ENCODE results near the gene KIF1C.
A peak's percentile ranks its signal among the peaks of the same experiment; 100 is the strongest.
"Not testable (repeated sequence)": the region's sequence is repeated elsewhere in the genome, so short reads cannot be mapped to it uniquely, and the experiment has no call there.

The KIF1C gene

GRCh38 chr17:5002121-5002788 lies 4.5 kb downstream of the KIF1C start:
- no peak for DNase-seq (ENCODE audit: low spot score)

DNA sequence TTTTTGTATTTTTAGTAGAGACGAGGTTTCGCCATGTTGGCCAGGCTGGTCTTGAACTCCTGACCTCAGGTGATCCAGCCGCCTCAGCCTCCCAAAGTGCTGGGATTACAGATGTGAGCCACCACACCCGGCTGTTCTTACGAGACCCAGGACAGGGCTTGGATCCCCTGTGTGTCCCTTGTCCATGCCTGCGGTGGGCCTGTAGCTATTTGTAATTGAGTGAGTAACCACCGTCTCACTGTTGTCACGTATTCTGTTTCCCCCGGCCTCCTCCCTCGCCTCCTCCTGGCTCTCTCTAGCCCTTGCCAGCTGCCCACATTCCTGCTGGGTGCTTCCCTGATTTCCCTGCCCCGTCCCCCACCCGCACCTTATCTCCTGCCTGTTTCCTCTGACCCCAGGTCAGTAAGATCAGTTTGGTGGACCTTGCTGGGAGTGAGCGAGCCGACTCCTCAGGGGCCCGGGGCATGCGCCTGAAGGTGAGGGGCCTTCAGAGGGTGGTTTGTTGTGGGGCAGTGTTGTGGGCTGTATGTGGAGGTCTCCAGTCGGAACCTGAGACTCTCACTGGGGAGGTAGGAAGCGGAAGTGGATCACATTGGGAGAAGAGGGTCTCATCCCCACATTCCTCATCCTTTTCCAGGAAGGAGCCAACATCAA lies 5.6 kb downstream of the KIF1C start:
- no peak for DNase-seq (ENCODE audit: low spot score)

- DNase-seq (ENCODE audit: low spot score), result peak; percentile 65
Measured at GRCh38 chr17:5011928-5012327, 14.2 kb downstream of the KIF1C start.

- DNase-seq (ENCODE audit: low spot score), result no peak
Measured at GRCh38 chr17:5014357-5014756, 16.6 kb downstream of the KIF1C start.

DNA sequence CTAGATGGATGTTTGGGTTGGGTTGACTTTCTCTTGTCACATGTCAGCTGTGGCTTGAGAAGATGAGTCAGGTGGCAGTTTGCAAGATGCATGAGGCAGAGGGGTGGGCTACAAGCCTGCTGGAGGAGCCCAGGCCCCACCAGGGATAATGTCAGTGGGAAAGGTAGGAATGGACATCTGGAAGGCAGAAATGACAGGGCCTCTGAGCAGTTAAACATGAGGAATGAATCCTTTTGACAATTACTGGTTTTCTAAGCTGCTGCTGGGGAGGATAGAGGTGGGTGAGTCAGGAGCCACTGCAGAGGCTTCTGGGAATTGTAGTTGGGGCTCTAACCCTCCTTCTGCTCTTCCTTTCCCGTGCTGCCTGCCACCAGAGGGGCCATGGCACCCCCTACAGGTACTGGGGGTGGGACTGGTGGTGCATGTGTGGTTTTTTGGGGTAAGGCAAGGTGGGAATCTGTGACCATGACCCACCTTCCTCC lies 21.8 kb downstream of the KIF1C start:
- peak; percentile 52 for DNase-seq (ENCODE audit: low spot score)

DNA sequence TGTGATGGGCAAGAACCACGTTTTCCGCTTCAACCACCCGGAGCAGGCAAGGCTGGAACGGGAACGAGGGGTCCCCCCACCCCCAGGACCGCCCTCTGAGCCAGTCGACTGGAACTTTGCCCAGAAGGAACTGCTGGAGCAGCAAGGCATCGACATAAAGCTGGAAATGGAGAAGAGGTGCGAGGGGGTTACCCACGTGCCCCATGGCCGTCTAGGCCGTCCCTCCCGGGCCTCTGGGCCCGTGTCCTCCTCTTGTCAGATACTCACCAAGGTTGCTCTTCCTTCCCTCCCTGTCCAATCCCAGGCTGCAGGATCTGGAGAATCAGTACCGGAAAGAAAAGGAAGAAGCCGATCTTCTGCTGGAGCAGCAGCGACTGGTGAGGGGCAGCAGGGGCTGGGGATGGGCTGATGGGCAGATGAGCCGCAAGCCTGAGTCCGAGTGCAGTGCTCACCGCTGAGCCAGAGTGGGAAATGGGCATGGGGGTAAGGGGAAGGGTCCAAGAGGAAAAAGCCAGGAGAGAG lies 22.8 kb downstream of the KIF1C start:
- no peak for DNase-seq (ENCODE audit: low spot score)

DNA sequence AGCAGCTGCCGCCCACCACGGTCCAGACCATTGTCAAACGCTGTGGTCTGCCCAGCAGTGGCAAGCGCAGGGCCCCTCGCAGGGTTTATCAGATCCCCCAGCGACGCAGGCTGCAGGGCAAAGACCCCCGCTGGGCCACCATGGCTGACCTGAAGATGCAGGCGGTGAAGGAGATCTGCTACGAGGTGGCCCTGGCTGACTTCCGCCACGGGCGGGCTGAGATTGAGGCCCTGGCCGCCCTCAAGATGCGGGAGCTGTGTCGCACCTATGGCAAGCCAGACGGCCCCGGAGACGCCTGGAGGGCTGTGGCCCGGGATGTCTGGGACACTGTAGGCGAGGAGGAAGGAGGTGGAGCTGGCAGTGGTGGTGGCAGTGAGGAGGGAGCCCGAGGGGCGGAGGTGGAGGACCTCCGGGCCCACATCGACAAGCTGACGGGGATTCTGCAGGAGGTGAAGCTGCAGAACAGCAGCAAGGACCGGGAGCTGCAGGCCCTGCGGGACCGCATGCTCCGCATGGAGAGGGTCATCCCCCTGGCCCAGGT lies 24.5 kb downstream of the KIF1C start:
- no peak for DNase-seq (ENCODE audit: low spot score)

- no peak for DNase-seq (ENCODE audit: low spot score)
Measured at GRCh38 chr17:5023588-5024147, 25.9 kb downstream of the KIF1C start.

- DNase-seq (ENCODE audit: low spot score), result no peak
Measured at GRCh38 chr17:5024604-5025003, 26.9 kb downstream of the KIF1C start.

GRCh38 chr17:5027299-5027698 lies 29.5 kb downstream of the KIF1C start:
- no peak for DNase-seq (ENCODE audit: low spot score)

DNA sequence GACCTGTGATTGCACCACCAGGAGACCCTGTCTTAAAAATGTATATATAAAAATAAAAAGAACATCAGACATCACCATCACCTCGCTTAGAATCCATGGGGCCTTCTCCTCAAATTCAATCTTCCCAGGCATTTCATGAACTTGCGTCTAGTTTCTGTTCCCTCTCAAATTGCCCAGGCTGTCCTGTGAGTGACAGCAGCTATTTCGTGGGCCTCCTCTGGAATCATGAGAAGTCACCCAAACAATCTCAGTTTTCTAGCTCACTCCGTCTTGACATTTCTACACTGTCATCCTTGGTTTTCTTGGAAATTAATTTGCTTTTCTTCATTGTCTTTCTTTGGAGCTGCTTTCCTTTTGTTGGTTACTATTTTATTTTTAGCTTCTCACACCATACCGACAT lies 30.2 kb downstream of the KIF1C start:
- no peak for DNase-seq (ENCODE audit: low spot score)

GRCh38 chr17:5030168-5030567 lies 32.4 kb downstream of the KIF1C start:
- DNase-seq (ENCODE audit: low spot score), result not testable (repeated sequence)

- peak; percentile 84 for DNase-seq (ENCODE audit: low spot score)
Measured at GRCh38 chr17:5031365-5032082, 33.8 kb downstream of the KIF1C start.

DNA sequence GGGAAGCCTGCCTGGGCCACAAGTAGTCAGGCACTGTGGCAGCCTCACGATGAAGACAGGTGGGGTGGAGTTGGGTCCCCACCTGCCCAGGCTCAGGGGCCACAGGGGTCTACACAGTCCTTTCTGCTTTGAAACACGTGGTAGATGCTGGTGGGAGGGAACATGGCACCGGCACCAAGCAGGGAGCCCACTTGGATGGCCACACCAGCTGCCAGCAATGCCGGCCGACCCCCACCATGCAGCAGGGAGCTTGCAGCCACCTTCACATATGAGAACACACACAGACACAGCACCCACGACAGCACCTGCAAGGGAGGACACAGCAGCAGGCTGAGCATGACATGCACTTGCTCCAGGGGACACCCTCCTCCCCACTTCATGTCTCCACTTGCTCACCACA lies 35.1 kb downstream of the KIF1C start:
- no peak for DNase-seq (ENCODE audit: low spot score)

- no peak for DNase-seq (ENCODE audit: low spot score)
Measured at GRCh38 chr17:5033352-5034015, 35.7 kb downstream of the KIF1C start.

DNA sequence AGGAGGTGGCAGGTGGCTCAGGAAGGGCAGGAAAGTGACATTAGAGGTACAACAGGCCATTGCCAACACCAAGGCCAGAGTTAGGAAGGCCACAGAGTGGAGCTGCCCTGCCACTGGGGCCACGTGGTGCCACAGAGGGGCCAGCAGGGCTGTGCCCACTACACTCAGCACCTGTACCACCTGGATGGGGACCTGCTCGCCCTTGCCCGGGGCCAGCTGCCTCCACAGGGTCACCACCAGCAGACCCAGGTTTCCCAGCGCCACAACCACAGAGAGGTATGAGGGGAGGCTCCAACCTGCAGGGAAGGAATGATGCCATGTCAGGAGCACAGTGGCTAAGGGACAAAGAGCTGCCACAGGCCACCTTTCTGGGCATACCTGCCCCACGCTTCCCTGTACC lies 36.3 kb downstream of the KIF1C start:
- DNase-seq (ENCODE audit: low spot score), result no peak

DNA sequence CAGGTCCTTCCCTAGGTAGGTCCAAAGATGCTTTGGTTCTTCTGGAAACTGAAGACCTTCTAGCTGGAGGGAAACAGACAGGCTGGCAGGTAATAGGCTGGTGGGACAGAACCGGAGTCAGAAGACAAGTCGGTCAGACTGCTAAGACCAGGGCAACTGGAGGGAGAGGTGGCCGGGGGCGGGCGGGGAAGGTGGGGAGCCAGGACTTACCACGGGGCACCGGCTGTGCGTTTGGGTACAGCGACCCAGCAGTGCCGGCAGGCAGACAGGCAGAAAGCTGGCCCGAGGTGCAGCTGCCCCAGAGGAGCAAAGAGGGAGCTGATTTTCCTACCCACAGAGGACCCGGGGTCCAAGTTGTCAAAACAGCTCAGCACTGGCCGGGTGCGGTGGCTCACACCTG lies 36.9 kb downstream of the KIF1C start:
- no peak for DNase-seq (ENCODE audit: low spot score)

DNA sequence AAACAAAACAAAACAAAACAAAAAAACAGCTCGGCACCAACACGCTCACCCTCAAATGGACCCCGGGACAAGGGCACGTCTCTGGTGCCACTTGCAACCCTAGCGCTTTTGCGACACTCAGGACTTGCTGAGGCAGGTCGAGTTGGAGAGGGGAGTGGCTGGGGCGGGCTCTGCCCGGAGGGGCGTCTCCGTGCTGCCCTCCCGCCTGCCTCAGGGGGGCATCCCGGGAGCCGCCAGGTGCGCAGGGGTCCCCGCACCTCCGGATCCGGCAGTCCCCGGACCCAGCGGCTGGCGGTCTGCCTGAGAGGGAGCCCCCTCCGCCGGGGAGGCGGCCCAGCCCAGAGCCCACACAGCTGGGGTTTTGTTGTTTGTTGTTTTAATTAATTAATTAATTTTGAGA lies 37.6 kb downstream of the KIF1C start, which contains the start of gene SLC52A1:
Gene SLC52A1, minus strand, starts transcription at position 112 of the 400 bp plus-strand sequence. CDS start 820 bp downstream, outside the sequence.
- DNase-seq (ENCODE audit: low spot score), result no peak

DNA sequence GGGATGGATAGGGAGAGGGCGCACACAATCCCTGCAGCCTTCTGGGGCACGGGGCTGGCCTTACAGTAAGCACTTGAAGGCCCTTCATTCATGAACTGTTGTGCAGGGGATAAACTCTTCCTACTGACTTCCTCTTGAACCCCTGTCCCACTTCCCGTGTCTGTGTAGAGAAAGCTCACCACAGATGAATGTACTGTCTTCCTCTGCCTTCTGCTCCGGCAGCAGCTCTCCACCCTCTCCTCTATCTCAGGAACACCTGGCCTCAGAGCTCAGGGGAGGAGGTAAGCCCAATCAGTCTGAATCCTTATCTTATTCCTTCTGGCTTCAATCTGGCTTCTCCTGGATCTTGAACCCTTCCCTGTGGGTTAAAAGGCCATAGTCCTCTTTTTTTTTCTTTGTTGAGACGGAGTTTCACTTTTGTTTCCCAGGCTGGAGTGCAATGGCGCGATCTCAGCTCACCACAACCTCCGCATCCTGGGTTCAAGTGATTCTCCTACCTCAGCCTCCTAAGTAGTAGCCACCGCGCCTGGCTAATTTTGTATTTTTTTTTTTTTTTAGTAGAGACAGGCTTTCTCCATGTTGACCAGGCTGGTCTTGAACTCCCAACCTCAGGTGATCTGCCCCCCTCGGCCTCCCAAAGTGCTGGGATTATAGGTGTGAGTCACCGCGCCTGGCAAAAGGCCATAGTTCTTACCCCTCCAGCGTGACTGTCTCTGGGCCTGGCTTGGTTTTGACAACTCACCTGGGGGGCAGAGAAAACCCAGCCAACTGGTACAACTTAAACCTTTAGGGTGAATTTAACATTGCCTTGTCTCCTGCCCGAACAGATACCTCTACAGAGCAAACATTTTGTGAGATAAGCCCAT lies 44.6 kb downstream of the KIF1C start:
- DNase-seq (ENCODE audit: low spot score), result no peak

DNA sequence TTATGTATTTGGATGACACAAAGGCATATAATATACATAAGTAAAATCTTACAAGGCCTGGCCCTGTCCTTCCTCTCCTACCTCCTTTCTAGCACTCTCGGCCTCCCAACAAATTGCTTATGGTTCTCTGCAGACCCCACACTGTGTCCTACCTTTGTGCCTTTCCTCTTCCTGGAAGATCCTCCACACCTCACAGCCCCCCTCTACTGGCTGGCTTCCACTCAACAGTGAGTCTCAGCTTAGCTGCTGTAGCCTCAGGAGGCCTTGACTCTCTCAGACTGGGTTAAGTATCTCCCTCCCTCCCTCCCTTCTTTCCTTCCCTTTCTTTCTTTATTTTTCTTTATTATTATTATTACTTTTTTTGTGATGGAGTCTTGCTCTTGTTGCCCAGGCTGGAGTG lies 45.8 kb downstream of the KIF1C start:
- DNase-seq (ENCODE audit: low spot score), result no peak

DNA sequence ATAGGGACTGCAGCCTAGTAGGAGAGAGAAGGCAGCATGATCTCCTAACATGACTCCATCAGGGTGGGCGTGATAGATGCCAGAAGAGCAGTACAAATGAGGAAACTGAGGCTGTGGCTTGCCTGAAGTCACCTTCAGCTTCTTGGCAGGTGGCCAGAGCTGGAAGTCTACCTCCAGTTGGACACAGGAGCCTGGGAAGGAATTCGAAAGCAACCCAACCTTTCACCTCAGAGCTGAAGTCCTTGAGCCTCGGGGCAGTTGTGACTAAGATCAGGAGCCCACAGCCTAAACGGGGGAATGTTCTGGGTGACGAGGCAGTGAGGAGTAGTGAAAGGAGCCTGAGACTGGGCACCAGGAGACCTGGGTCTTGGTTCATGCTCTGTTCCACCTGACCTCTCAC lies 46.9 kb downstream of the KIF1C start:
- no peak for DNase-seq (ENCODE audit: low spot score)
